ENCODE results near the gene IGHMBP2. TPM values are rescaled to one million over a fixed set of nuclear protein-coding genes. Genes with fewer than 3 reads are reported as not detected.

The IGHMBP2 gene
- total RNA-seq, 2 donors from 2014 or later, result 8.5 to 8.8 TPM

DNA sequence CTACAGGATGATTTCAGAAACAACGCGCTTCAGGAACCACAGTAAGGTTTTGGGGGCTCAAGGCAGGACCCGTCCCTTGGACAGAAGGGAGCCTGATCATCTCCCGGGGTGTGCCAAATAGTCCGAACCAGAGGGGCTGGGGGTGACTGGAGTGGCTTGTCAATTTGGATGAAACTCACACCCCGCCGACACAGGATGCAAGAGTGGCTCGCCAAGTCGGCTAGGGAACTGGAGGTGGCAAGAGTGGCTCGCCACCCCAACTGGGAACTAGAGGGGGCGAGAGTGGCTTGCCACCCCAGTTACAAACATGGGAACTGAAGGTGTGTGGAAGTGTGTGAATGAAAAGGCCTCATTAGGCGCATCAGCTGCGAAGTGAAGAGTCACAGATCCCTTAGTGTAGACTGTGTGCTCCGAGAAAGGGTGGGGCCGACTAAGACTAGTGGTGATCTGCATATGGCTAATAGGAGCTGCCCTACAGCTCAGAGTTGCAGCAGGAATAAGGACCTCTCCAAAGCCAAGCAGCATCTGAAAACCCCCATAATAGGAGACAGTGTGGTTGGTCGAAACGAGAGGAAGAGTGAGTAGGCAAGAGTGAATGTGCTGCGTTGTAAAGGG, 35.4 kb upstream of the IGHMBP2 start:
- H3K36me3 ChIP-seq, result no peaks in the 10 kb centered on the region
- TF ChIP-seq, protein P1, sequence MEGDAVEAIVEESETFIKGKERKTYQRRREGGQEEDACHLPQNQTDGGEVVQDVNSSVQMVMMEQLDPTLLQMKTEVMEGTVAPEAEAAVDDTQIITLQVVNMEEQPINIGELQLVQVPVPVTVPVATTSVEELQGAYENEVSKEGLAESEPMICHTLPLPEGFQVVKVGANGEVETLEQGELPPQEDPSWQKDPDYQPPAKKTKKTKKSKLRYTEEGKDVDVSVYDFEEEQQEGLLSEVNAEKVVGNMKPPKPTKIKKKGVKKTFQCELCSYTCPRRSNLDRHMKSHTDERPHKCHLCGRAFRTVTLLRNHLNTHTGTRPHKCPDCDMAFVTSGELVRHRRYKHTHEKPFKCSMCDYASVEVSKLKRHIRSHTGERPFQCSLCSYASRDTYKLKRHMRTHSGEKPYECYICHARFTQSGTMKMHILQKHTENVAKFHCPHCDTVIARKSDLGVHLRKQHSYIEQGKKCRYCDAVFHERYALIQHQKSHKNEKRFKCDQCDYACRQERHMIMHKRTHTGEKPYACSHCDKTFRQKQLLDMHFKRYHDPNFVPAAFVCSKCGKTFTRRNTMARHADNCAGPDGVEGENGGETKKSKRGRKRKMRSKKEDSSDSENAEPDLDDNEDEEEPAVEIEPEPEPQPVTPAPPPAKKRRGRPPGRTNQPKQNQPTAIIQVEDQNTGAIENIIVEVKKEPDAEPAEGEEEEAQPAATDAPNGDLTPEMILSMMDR (IDR thresholded peaks at IDR 0.05), result no peak
- no peak overlapping the region for H3K27ac ChIP-seq
- DNase-seq (ENCODE audit: low spot score), result no peak
- H3K27me3 ChIP-seq, result no peaks in the 10 kb centered on the region
- no peak overlapping the region for H3K4me3 ChIP-seq
- H3K9me3 ChIP-seq, result no peaks in the 10 kb centered on the region
- H3K4me1 ChIP-seq, result peaks cover 0 to 26% of the 10 kb centered on the region in 2 donors

DNA sequence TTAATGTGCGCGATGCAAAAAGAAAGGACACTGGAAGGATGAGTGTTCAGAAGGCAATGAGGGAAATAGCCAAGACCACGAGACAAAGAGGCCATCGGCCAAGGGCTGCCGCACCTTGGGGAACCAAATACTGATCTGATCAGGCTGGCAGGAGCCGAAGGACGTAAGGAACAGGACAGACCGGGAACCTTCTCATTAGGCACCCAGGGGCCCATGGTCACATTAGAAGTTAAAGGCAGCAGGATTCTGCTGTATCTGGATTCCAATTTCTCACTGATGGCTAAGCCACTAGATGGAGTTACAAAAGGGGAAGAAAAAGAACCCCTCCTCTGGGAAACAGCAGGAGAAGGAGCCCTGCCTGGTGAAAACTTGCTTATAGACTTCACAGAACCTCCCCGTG, 33.2 kb upstream of the IGHMBP2 start:
- Histone ChIP-seq H3K9me3 (no peaks in the 10 kb centered on the region), H3K27me3 (no peaks in the 10 kb centered on the region), H3K27ac (peak overlapping the region in 1 of 2 donors; percentile 15), H3K36me3 (no peaks in the 10 kb centered on the region), H3K4me1 (peaks cover 0 to 33% of the 10 kb centered on the region in 2 donors), H3K4me3 (peak overlapping the region; percentile 39 to 53)
- TF ChIP-seq, protein P1 (IDR thresholded peaks at IDR 0.05), result peak in 1 of 2 donors; percentile 33
- no peak for DNase-seq (ENCODE audit: low spot score)

DNA sequence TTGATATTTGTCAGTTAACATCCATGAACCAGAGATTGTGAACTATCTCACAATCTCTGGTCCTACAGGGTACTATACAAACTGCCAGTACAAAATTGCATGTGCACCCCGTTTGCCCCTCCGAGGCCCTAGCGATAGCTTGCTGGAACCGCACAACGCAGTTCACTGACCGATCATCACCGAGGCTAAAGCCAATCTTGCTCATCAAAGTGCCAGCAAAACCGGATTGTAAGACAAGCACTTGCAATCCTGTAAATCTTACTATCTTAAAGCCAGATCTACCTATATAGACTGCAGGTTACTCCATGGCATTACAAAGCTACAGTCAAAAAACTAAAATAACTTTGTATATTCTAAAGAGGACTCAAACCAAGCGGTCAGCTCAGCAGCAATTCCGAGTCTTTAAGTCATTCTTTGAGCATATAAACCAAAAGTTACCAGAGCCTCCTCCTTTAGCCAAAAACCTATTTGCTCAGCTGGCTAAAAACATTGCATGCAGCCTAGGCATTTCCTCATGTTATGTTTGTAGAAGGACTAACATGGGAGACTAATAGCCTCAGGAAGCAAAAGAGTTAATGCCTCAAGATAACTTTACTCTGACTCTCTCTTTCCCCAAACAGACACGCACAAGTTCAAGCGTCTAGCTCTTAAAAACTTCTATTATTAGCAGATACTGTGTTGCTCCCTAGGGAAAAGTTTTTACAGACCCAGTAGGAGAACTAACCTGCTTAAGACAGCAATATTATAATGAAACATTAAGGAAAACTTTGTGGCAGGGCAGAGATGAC, 31.3 kb upstream of the IGHMBP2 start:
- TF ChIP-seq, protein P1 (IDR thresholded peaks at IDR 0.05), result no peak

DNA sequence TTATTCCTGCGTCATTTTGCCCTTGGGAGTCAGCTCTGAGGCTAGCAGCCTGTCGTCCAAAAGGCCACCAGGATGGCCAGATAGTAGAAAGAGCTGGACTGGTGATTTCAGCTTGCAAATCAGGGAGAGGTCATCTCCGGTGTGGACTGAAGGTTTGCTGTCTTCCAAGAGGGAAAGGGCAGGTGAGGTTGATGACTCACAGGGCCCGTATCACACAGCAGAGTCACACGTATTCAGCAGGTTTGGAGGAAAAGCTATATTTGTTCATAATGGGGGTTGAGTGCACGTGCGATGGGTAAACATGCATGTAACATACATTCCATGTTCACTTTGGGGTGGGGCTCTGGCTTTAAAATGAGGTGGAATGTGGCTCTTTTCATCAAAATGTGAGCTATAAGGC, 25.7 kb upstream of the IGHMBP2 start:
- TF ChIP-seq, protein P1 (IDR thresholded peaks at IDR 0.05), result no peak
- H3K36me3 ChIP-seq, result no peaks in the 10 kb centered on the region
- H3K27me3 ChIP-seq, result no peaks in the 10 kb centered on the region
- no peak for DNase-seq (ENCODE audit: low spot score)
- no peak overlapping the region for H3K27ac ChIP-seq
- H3K9me3 ChIP-seq, result no peaks in the 10 kb centered on the region
- no peak overlapping the region for H3K4me3 ChIP-seq
- peaks cover 0 to 22% of the 10 kb centered on the region in 2 donors for H3K4me1 ChIP-seq

More for the DNA sequence above, 31.3 kb upstream of the IGHMBP2 start:
- H3K4me1 ChIP-seq, result peaks cover 0 to 40% of the 10 kb centered on the region in 2 donors
- H3K4me3 ChIP-seq, result no peak overlapping the region
- H3K36me3 ChIP-seq, result no peaks in the 10 kb centered on the region
- H3K27ac ChIP-seq, result peak overlapping the region in 1 of 2 donors; percentile 10
- H3K27me3 ChIP-seq, result no peaks in the 10 kb centered on the region
- H3K9me3 ChIP-seq, result no peaks in the 10 kb centered on the region
- no peak for DNase-seq (ENCODE audit: low spot score)

DNA sequence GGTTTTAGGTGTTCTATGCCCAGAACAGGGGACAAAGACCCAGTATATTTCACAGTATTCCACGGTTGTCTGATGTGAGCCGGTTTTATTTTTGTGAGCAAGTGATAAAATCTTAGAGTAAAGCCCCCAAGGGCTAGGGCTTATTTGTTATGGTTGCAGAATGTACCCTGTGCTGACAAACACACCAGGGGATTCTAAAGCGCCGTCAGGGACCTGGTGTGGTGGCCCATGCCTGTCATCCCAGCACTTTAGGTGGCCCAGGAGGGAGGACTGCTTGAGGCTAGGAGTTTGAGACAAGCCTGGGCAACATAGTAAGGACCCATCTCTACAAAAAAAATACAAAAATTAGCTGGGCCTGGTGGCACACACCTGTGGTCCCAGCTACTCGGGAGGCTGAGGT, 22.8 kb upstream of the IGHMBP2 start:
- Histone ChIP-seq H3K27ac (no peak overlapping the region), H3K4me3 (no peak overlapping the region), H3K36me3 (no peaks in the 10 kb centered on the region), H3K9me3 (no peaks in the 10 kb centered on the region), H3K27me3 (no peaks in the 10 kb centered on the region), H3K4me1 (peaks cover 0 to 11% of the 10 kb centered on the region in 2 donors)
- TF ChIP-seq, protein P1 (IDR thresholded peaks at IDR 0.05), result no peak
- no peak for DNase-seq (ENCODE audit: low spot score)

All from right atrium auricular region (tissue), 2 donors.